Right renal cortex interstitium (tissue), 3 donors: Measurements from ENCODE around the gene PLCH2. TPM values are rescaled to one million over a fixed set of nuclear protein-coding genes. Genes with fewer than 3 reads are reported as not detected.
"Not testable (repeated sequence)": the region's sequence is repeated elsewhere in the genome, so short reads cannot be mapped to it uniquely, and the experiment has no call there.

Source experiments
- DNase-seq, 3 donors: peaks; one replicate each; pipeline ENCODE4 v3.0.0-alpha.2; 2013; ENCODE audit warnings: low read depth in 3 of 3, low spot score in 2 of 3
- polyA plus RNA-seq, 3 donors: library from polyadenylated mRNA; unstranded; fragments of 120-200 nt; gene quantifications; one replicate each; pipeline ENCODE4 v1.2.1, GENCODE V29; 2013; ENCODE audit not compliant: insufficient read length in 3 of 3

The PLCH2 gene
- polyA plus RNA-seq, 3 donors = 0.47 to 1.9 (median 0.74) TPM

GRCh38 chr1:2439369-2439768 lies 36.7 kb upstream of the PLCH2 start:
- DNase-seq = no peak

GRCh38 chr1:2440346-2440745 lies 35.7 kb upstream of the PLCH2 start:
- DNase-seq = not testable (repeated sequence)

GRCh38 chr1:2441746-2442145 lies 34.3 kb upstream of the PLCH2 start:
- DNase-seq = no peak

- DNase-seq = no peak
These were observed 33.4 kb upstream of the PLCH2 start for GRCh38 chr1:2442661-2443060.

GRCh38 chr1:2443277-2444137 lies 32.6 kb upstream of the PLCH2 start:
- no peak for DNase-seq

GRCh38 chr1:2444138-2444591 lies 31.9 kb upstream of the PLCH2 start:
- DNase-seq = no peak

GRCh38 chr1:2445162-2445822 lies 30.8 kb upstream of the PLCH2 start:
- DNase-seq = no peak

- DNase-seq = no peak
These were observed 30.3 kb upstream of the PLCH2 start for GRCh38 chr1:2445823-2446215.

GRCh38 chr1:2446394-2446793 lies 29.7 kb upstream of the PLCH2 start:
- no peak for DNase-seq

- DNase-seq = no peak
These were observed 29.2 kb upstream of the PLCH2 start for GRCh38 chr1:2446861-2447260.

GRCh38 chr1:2447276-2448097 lies 28.6 kb upstream of the PLCH2 start:
- DNase-seq = no peak

- DNase-seq = no peak
These were observed 28.0 kb upstream of the PLCH2 start for GRCh38 chr1:2448098-2448445.

- DNase-seq = no peak
These were observed 26.2 kb upstream of the PLCH2 start for GRCh38 chr1:2449636-2450454.

- DNase-seq = no peak
These were observed 24.3 kb upstream of the PLCH2 start for GRCh38 chr1:2451741-2452140.

GRCh38 chr1:2452201-2452931 lies 23.7 kb upstream of the PLCH2 start:
- no peak for DNase-seq

- no peak for DNase-seq
These were observed 23.2 kb upstream of the PLCH2 start for GRCh38 chr1:2452932-2453315.

- no peak for DNase-seq
These were observed 21.9 kb upstream of the PLCH2 start for GRCh38 chr1:2454227-2454626.

GRCh38 chr1:2455757-2456156 lies 20.3 kb upstream of the PLCH2 start:
- DNase-seq = no peak

GRCh38 chr1:2457444-2457843 lies 18.6 kb upstream of the PLCH2 start:
- no peak for DNase-seq

- no peak for DNase-seq
These were observed 17.4 kb upstream of the PLCH2 start for GRCh38 chr1:2458687-2459086.
